Endothelial cell of umbilical vein (primary cell): ENCODE measurements around the gene EIF2B4. TPM values are rescaled to one million over a fixed set of nuclear protein-coding genes. Genes with fewer than 3 reads are reported as not detected.

Experiments
- BruUV-seq: library from RNA; stranded (reverse); fragments of 400-500 nt; replicated peaks from 2 replicates; lab custom pipeline; 2021; lab: Mats Ljungman, UMichigan
- CTCF ChIA-PET: fragments of 300-600, 350-600 bp; sonication (Branson Sonifier 250); formaldehyde crosslinking; loops from one replicate; lab custom pipeline; 2021; ENCODE audit warnings: antibody characterized with exemption, inconsistent platforms; lab: Charles Lee
- POLR2A ChIA-PET: fragments of 300-600, 350-600 bp; sonication (Branson Sonifier 250); formaldehyde crosslinking; loops from one replicate; lab custom pipeline; 2021; ENCODE audit warnings: antibody characterized with exemption, inconsistent platforms; lab: Charles Lee
- DNase-seq: peaks from one replicate; pipeline ENCODE4 v3.0.0-alpha.2; 2011; ENCODE audit warnings: low read depth, low spot score
- FAIRE-seq: peaks from 2 replicates; lab custom pipeline; 2011; peaks lifted over from hg19 to GRCh38; lab: Jason Lieb, UNC
- H2AFZ ChIP-seq: 2 replicates; pipeline ENCODE4 v1.6.0; 2012; ENCODE audit warnings: low read depth, low read length, control low read depth, inconsistent platforms
- H3K27ac ChIP-seq: 2 replicates; pipeline ENCODE4 v1.5.1; 2011; ENCODE audit warnings: low read depth, mild to moderate bottlenecking, control low read depth, low read length, moderate library complexity; ENCODE audit not compliant: insufficient read depth
- H3K27me3 ChIP-seq, 2 experiments: 2 replicates each; pipeline versions ENCODE4 v1.6.0 to v1.6.1; 2011; ENCODE audit warnings: low read length in 2 of 2, mixed read lengths in 1 of 2; ENCODE audit not compliant: control insufficient read depth in 2 of 2, insufficient read depth in 2 of 2
- H3K36me3 ChIP-seq, 2 experiments: 2 replicates in 1 of 2; 3 replicates in 1 of 2; pipeline ENCODE4 v1.5.1; 2011; ENCODE audit warnings: low read length in 2 of 2, mild to moderate bottlenecking in 1 of 2, moderate library complexity in 1 of 2; ENCODE audit not compliant: control insufficient read depth in 2 of 2, insufficient read depth in 2 of 2; ENCODE audit errors: extremely low read depth in 1 of 2
- H3K4me1 ChIP-seq: 3 replicates; pipeline ENCODE4 v1.5.1; 2011; ENCODE audit warnings: mild to moderate bottlenecking, low read length; ENCODE audit not compliant: control insufficient read depth, insufficient read depth; ENCODE audit errors: extremely low read depth
- H3K4me2 ChIP-seq: 2 replicates; pipeline ENCODE4 v1.6.1; 2011; ENCODE audit warnings: low read length, control low read depth, mixed read lengths; ENCODE audit not compliant: insufficient read depth
- H3K4me3 ChIP-seq, 3 experiments: fragments of 200-600 bp in 1 of 3; sonication (generic), shearing (Covaris generic) in 1 of 3; replicated peaks in 1 of 3; 2 replicates each; pipeline ENCODE4 v1.5.1; 2011 to 2016; ENCODE audit warnings: control low read depth in 3 of 3, low read length in 3 of 3, mild to moderate bottlenecking in 2 of 3, inconsistent platforms in 1 of 3, low read depth in 1 of 3, moderate library complexity in 1 of 3; ENCODE audit not compliant: insufficient read depth in 1 of 3
- H3K79me2 ChIP-seq: 2 replicates; pipeline ENCODE4 v1.6.0; 2012; ENCODE audit warnings: low read length, inconsistent platforms; ENCODE audit not compliant: control insufficient read depth, insufficient read depth
- H3K9ac ChIP-seq: replicated peaks from 2 replicates; pipeline ENCODE3; 2011; ENCODE audit warnings: low read length, control low read depth; ENCODE audit not compliant: insufficient read depth; ENCODE audit errors: extremely low read depth
- H3K9me1 ChIP-seq: replicated peaks from 3 replicates; pipeline ENCODE4 v1.6.0; 2011; ENCODE audit warnings: mild to moderate bottlenecking, low read length; ENCODE audit not compliant: control insufficient read depth, insufficient read depth; ENCODE audit errors: extremely low read depth
- H3K9me3 ChIP-seq: replicated peaks from 2 replicates; pipeline ENCODE4 v1.5.1; 2012; ENCODE audit warnings: low read length, inconsistent platforms; ENCODE audit not compliant: control insufficient read depth, insufficient read depth
- H4K20me1 ChIP-seq: replicated peaks from 2 replicates; pipeline ENCODE3; 2011; ENCODE audit warnings: mild to moderate bottlenecking, low read length; ENCODE audit not compliant: control insufficient read depth, insufficient read depth; ENCODE audit errors: extremely low read depth
- EZH2 ChIP-seq: IDR thresholded peaks from 2 replicates; pipeline ENCODE4 v1.6.1; 2012; ENCODE audit warnings: borderline replicate concordance, low read depth, mild to moderate bottlenecking, moderate library complexity, low read length, inconsistent platforms; ENCODE audit not compliant: severe bottlenecking
- FOS ChIP-seq: IDR thresholded peaks from 2 replicates; pipeline ENCODE4 v1.6.1; 2011; ENCODE audit warnings: mild to moderate bottlenecking, low read length, moderate library complexity, borderline replicate concordance; ENCODE audit not compliant: insufficient read depth
- GATA2 ChIP-seq: IDR thresholded peaks from 2 replicates; pipeline ENCODE4 v1.7.0; 2011; ENCODE audit warnings: low read depth, mild to moderate bottlenecking, moderate library complexity, mixed read lengths, low read length; ENCODE audit not compliant: insufficient read length, insufficient read depth
- JUN ChIP-seq: IDR thresholded peaks from 2 replicates; pipeline ENCODE4 v1.6.1; 2011; ENCODE audit warnings: borderline replicate concordance, low read depth; ENCODE audit not compliant: insufficient read length, insufficient read depth
- MYC ChIP-seq: IDR thresholded peaks from one replicate; pipeline ENCODE4 v1.6.1; 2011; ENCODE audit warnings: mild to moderate bottlenecking, low read depth, low read length
- POLR2AphosphoS5 ChIP-seq: IDR thresholded peaks from 2 replicates; pipeline ENCODE4 v1.6.1; 2012; ENCODE audit warnings: low read depth, mild to moderate bottlenecking, control low read depth, low read length, moderate library complexity; ENCODE audit not compliant: insufficient read depth
- dilution Hi-C: fragments of 300-500 bp; cut with MboI; formaldehyde crosslinking; loops from one replicate; pipeline ENCODE4 v1.15.0; 2019; ENCODE audit warnings: low sequenced_read_pairs; ENCODE audit not compliant: extremely low pct_ligation_motif_present
- intact Hi-C: fragments of 100-400 bp; cut with micrococcal nuclease; formaldehyde crosslinking; loops from one replicate; pipeline ENCODE4 v1.10.0; 2022
- polyA plus RNA-seq, 4 experiments: library from polyadenylated mRNA; depleted of rRNA in 3 of 4; stranded (reverse) in 3 of 4; unstranded in 1 of 4; fragments of >200 nt; gene quantifications; 2 replicates each; pipeline versions ENCODE4 v1.2.1 to v1.2.3, GENCODE V29; 2011 to 2012; ENCODE audit warnings: missing spikeins in 1 of 4
- total RNA-seq: library from RNA; stranded (reverse); gene quantifications from 2 replicates; pipeline ENCODE4 v1.2.3, GENCODE V29; 2021
- TF ChIP-seq, protein P1 (sequence below): IDR thresholded peaks from 2 replicates; pipeline ENCODE4 v1.6.1; 2011; ENCODE audit not compliant: insufficient read depth, insufficient read length

The EIF2B4 gene
- total and polyA plus RNA-seq, 2 donors (not counting 3 experiments of a cell fraction or from before 2014, with no cell fraction given): 43.7 to 63.2 TPM

DNA sequence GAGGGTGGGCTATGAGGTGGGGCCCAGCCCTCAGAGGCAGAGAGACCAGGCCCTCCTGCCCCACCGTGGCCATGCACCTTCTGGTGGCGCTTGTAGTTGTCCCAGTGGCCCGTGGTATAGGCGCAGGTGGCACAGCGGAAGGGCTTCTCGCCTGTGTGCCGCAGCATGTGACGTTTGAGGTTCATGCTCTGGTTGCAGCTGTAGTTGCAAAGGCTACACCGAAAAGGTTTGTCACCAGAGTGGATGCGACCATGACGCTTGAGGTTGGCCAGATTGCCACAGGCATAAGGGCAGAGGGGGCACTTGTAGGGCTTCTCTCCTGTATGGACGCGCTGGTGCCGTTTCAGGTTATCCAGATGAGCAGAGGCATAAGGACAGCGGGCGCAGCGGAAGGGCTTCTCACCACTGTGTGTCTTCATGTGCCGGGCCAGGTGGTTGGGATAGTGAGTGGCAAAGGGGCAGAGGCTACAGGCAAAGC lies 7.5 kb upstream of the EIF2B4 start:
- DNase-seq (no peak), FAIRE-seq (no peak)
- no peak overlapping the region for H2AFZ ChIP-seq
- H3K36me3 ChIP-seq: peaks cover 24 to 52% of the 10 kb centered on the region in 2 experiments
- CTCF ChIA-PET: no interaction called here
- TF ChIP-seq EZH2: no peak
- peaks cover 17% of the 10 kb centered on the region for H3K4me1 ChIP-seq
- H3K4me2 ChIP-seq: no peak overlapping the region
- H3K9me3 ChIP-seq: no peaks in the 10 kb centered on the region
- intact Hi-C loops: no loop called here
- no peak overlapping the region for H3K4me3 ChIP-seq
- H3K27me3 ChIP-seq: no peaks in the 10 kb centered on the region
- dilution Hi-C loops: no loop called here
- no TSS peak for BruUV-seq
- POLR2A ChIA-PET: no interaction called here
- no peaks in the 10 kb centered on the region for H4K20me1 ChIP-seq
- H3K9me1 ChIP-seq: no peaks in the 10 kb centered on the region
- no peak overlapping the region for H3K27ac ChIP-seq
- H3K9ac ChIP-seq: no peak overlapping the region
- peaks cover 24% of the 10 kb centered on the region for H3K79me2 ChIP-seq

DNA sequence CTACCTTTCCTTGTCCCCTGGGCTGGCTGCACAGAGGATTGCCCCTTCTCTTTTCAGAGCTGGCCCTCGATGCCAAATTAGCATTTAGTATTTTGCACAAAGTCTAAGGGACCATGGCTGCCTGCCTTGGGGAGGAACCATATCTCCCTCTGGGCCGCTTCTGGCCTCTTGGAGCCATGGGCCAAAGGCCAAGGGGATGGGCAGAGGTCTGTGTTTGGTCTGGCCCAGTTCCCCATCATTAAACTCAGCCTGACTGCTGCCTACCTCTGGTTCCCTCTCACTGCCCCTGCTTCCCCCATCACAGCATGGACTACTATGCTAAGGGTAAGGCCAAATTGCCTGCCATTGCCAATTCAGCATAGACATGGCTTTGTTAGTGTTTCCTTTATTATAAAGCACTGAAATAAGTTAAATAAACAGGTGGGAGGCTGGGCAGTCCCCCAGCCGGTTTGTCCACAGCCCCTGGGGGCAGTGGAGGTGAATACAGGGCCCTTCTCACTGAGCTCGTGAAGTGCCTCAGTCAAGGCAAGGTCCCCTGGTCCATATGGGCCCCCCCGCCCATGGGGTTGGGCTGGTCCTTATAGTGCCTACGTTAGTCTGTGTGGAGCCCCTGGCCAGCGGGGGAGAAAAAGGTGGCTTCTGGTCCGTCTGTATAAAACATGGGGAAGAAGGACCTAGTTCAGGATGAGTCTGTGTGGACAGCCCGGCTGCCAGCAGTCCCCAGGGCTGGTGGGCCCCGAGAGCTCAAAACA lies 6.9 kb upstream of the EIF2B4 start:
- intact Hi-C loops: no loop called here
- no TSS peak for BruUV-seq
- Histone ChIP-seq H3K9ac (no peak overlapping the region), H4K20me1 (no peaks in the 10 kb centered on the region), H3K79me2 (peaks cover 28% of the 10 kb centered on the region), H3K4me3 (no peak overlapping the region), H2AFZ (no peak overlapping the region), H3K9me1 (no peaks in the 10 kb centered on the region), H3K9me3 (no peaks in the 10 kb centered on the region), H3K36me3 (peaks cover 21 to 49% of the 10 kb centered on the region in 2 experiments), H3K4me2 (no peak overlapping the region), H3K27ac (no peak overlapping the region), H3K4me1 (peaks cover 17% of the 10 kb centered on the region), H3K27me3 (no peaks in the 10 kb centered on the region)
- DNase-seq (no peak), FAIRE-seq (no peak)
- dilution Hi-C loops: no loop called here
- POLR2A ChIA-PET: no interaction called here
- CTCF ChIA-PET: no interaction called here
- TF ChIP-seq, protein P1, sequence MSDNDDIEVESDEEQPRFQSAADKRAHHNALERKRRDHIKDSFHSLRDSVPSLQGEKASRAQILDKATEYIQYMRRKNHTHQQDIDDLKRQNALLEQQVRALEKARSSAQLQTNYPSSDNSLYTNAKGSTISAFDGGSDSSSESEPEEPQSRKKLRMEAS: no peak
- no peak for TF ChIP-seq GATA2
- TF ChIP-seq JUN: no peak
- no peak for TF ChIP-seq FOS
- no peak for TF ChIP-seq POLR2AphosphoS5
- TF ChIP-seq MYC: no peak
